Measurements from ENCODE around the gene TRNAU1AP.

DNA sequence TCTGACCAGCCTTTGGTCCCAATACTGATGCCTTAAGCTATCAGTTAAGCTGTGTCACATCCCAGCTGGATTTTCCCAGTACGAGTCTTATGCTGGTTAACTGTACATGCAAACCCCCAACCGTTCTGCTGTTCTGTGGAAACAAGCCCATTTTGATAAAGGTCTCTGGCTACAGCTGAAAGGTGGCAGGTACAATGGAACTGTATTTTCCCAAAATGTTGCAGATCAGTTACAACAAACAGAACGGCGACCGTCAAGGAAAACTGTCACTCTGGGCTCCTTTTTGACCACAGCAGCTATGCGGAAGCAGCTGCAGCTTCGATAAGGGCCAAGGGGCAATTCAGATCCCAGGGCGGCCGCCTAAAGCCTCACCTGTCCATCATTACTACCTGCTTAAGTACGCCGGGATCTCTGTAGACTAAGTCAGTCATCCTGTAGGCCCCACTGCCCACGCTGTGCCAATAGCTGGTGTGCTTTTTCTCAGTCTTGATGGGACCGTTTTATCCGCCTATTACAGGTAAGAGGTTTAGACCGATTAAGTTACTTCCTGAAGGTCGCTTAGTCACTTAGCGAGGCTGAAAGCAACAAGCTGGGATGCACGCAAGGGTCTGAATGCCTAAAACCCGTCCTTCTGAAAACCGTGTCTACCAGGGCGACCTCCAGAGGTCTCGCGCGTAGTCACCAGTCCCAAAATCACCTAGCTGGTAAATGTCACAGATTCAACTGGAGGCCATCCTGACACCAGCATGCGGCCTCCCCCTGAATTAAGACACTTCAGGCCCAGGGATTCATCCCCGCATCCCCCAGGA lies 28.0 kb downstream of the TRNAU1AP start:
- TF ChIP-seq, protein P1, sequence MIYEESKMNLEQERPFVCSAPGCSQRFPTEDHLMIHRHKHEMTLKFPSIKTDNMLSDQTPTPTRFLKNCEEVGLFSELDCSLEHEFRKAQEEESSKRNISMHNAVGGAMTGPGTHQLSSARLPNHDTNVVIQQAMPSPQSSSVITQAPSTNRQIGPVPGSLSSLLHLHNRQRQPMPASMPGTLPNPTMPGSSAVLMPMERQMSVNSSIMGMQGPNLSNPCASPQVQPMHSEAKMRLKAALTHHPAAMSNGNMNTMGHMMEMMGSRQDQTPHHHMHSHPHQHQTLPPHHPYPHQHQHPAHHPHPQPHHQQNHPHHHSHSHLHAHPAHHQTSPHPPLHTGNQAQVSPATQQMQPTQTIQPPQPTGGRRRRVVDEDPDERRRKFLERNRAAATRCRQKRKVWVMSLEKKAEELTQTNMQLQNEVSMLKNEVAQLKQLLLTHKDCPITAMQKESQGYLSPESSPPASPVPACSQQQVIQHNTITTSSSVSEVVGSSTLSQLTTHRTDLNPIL (CRISPR knock-in tag; IDR thresholded peaks at IDR 0.05; ENCODE audit: low read depth): no peak
- TF ChIP-seq, protein P2, sequence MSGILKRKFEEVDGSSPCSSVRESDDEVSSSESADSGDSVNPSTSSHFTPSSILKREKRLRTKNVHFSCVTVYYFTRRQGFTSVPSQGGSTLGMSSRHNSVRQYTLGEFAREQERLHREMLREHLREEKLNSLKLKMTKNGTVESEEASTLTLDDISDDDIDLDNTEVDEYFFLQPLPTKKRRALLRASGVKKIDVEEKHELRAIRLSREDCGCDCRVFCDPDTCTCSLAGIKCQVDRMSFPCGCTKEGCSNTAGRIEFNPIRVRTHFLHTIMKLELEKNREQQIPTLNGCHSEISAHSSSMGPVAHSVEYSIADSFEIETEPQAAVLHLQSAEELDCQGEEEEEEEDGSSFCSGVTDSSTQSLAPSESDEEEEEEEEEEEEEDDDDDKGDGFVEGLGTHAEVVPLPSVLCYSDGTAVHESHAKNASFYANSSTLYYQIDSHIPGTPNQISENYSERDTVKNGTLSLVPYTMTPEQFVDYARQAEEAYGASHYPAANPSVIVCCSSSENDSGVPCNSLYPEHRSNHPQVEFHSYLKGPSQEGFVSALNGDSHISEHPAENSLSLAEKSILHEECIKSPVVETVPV (CRISPR knock-in tag; IDR thresholded peaks at IDR 0.05): no peak
- no peak for TF ChIP-seq ISL1 (CRISPR knock-in tag; IDR thresholded peaks at IDR 0.05)
- no peak for TF ChIP-seq ARNTL (CRISPR knock-in tag; IDR thresholded peaks at IDR 0.05; ENCODE audit: borderline replicate concordance, low read depth)
- TF ChIP-seq OSR1 (CRISPR knock-in tag; IDR thresholded peaks at IDR 0.05): no peak
- no peak for TF ChIP-seq CSDC2 (CRISPR knock-in tag; IDR thresholded peaks at IDR 0.05)
- no peak for TF ChIP-seq RARB (CRISPR knock-in tag; IDR thresholded peaks at IDR 0.05)
